ENCODE data around the gene CCDC71L. TPM values are rescaled to one million over a fixed set of nuclear protein-coding genes. Genes with fewer than 3 reads are reported as not detected.

CCDC71L gene
- total and polyA plus RNA-seq, 2 donors (not counting 1 experiment from before 2014, with no cell fraction given): 20.3 to 39.1 TPM

DNA sequence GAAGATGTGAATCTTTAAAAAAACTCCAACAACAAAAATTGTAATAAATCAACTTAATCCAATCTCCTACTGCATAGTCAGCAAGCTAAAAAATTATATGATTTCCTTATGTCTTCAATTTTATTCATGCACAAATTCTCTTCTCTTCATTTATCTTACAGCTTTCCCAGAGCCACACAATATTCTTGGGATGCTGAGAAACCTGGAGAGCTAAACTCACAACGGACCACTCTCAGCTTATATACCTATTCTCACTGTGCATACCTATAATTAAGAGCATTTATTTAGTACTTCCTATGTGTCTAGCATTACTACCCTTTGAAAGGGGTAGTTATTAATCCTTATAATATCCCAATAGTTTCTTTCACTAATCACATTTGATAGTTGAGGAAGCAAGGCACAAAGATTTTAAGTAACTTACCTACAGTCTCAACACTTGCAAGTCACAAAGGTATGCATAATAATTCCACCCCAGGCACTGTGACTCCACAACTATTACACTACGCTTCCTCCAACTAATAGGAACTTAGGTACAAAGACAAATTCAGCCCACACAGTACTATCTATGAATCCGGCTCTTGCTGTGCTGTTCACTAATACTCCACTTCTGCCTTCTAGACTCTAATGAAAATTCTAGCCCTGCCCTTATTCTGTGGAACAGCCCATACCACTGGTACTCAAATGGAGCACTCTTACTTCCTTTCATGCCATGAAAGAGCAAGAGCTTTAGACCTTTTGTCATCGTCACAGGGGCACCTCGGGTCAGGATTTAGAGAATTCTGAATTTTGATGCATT is 5.1 kb downstream of the CCDC71L start:
- no peaks in the 10 kb centered on the region for H3K27me3 ChIP-seq (ENCODE audit: control insufficient read depth, insufficient read depth, low read length)
- H3K4me2 ChIP-seq (ENCODE audit: extremely low read depth, insufficient read depth, low read length): no peak overlapping the region
- H3K4me3 ChIP-seq (replicated peaks in 1 of 4; ENCODE audit: control extremely low read depth in 1 of 4, insufficient read depth in 1 of 4, low read depth in 3 of 4, low read length in 4 of 4): no peak overlapping the region
- H4K20me1 ChIP-seq (ENCODE audit: control insufficient read depth, extremely low read depth, insufficient read depth, low read length): no peaks in the 10 kb centered on the region
- no peak for TF ChIP-seq EZH2 (IDR thresholded peaks at IDR 0.05; ENCODE audit: low read length, missing control alignments)
- TF ChIP-seq, protein P1, sequence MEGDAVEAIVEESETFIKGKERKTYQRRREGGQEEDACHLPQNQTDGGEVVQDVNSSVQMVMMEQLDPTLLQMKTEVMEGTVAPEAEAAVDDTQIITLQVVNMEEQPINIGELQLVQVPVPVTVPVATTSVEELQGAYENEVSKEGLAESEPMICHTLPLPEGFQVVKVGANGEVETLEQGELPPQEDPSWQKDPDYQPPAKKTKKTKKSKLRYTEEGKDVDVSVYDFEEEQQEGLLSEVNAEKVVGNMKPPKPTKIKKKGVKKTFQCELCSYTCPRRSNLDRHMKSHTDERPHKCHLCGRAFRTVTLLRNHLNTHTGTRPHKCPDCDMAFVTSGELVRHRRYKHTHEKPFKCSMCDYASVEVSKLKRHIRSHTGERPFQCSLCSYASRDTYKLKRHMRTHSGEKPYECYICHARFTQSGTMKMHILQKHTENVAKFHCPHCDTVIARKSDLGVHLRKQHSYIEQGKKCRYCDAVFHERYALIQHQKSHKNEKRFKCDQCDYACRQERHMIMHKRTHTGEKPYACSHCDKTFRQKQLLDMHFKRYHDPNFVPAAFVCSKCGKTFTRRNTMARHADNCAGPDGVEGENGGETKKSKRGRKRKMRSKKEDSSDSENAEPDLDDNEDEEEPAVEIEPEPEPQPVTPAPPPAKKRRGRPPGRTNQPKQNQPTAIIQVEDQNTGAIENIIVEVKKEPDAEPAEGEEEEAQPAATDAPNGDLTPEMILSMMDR (conservative IDR thresholded peaks at IDR 0.05 in 1 of 2, IDR thresholded peaks at IDR 0.05 in 1 of 2; ENCODE audit: low read depth in 1 of 2, low read length in 2 of 2): no peak
- DNase-seq (ENCODE audit: low read depth in 2 of 2): no peak
- H3K4me1 ChIP-seq (ENCODE audit: control insufficient read depth, extremely low read depth, insufficient read depth, low read length): peaks cover 2% of the 10 kb centered on the region
- H3K9ac ChIP-seq (ENCODE audit: insufficient read depth, low read length): no peak overlapping the region
- H3K79me2 ChIP-seq (ENCODE audit: control insufficient read depth, insufficient read depth, low read length): peaks cover 13% of the 10 kb centered on the region
- H3K36me3 ChIP-seq (ENCODE audit: control insufficient read depth, insufficient read depth, low read length): no peaks in the 10 kb centered on the region
- no peak overlapping the region for H3K27ac ChIP-seq (ENCODE audit: insufficient read depth, low read length)
- H3K9me3 ChIP-seq (ENCODE audit: control insufficient read depth, insufficient read depth, low read depth, low read length): no peaks in the 10 kb centered on the region
- H2AFZ ChIP-seq (ENCODE audit: low read length): no peak overlapping the region

DNA sequence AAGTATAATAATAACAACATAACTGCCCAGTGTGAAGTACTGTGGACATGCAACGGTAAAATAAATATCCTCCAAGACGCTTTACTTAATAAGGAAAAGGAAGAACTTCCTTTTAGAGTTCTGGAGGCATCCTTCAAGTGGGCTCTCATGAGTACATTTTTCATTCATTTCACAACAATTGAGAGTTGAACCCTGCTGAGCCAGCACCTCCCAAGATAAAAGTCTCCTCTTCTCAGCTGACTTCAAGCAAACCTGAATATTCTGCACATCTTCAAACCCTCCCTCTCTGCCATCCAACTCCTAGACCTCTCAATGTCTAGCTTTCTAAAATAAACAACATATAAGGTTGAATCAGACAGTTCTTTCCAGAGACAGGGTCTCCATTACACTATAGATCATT is 7.5 kb downstream of the CCDC71L start:
- Histone ChIP-seq H2AFZ (ENCODE audit: low read length) (no peak overlapping the region), H3K4me1 (ENCODE audit: control insufficient read depth, extremely low read depth, insufficient read depth, low read length) (peaks cover 2% of the 10 kb centered on the region), H3K36me3 (ENCODE audit: control insufficient read depth, insufficient read depth, low read length) (no peaks in the 10 kb centered on the region), H3K9ac (ENCODE audit: insufficient read depth, low read length) (no peak overlapping the region), H3K4me2 (ENCODE audit: extremely low read depth, insufficient read depth, low read length) (no peak overlapping the region), H4K20me1 (ENCODE audit: control insufficient read depth, extremely low read depth, insufficient read depth, low read length) (no peaks in the 10 kb centered on the region), H3K79me2 (ENCODE audit: control insufficient read depth, insufficient read depth, low read length) (peaks cover 3% of the 10 kb centered on the region), H3K9me3 (ENCODE audit: control insufficient read depth, insufficient read depth, low read depth, low read length) (no peaks in the 10 kb centered on the region), H3K27ac (ENCODE audit: insufficient read depth, low read length) (no peak overlapping the region), H3K4me3 (replicated peaks in 1 of 4; ENCODE audit: control extremely low read depth in 1 of 4, insufficient read depth in 1 of 4, low read depth in 3 of 4, low read length in 4 of 4) (no peak overlapping the region), H3K27me3 (ENCODE audit: control insufficient read depth, insufficient read depth, low read length) (no peaks in the 10 kb centered on the region)
- DNase-seq (ENCODE audit: low read depth in 2 of 2): no peak
- TF ChIP-seq EZH2 (IDR thresholded peaks at IDR 0.05; ENCODE audit: low read length, missing control alignments): no peak
- TF ChIP-seq, protein P1 (conservative IDR thresholded peaks at IDR 0.05 in 1 of 2, IDR thresholded peaks at IDR 0.05 in 1 of 2; ENCODE audit: low read depth in 1 of 2, low read length in 2 of 2): no peak

DNA sequence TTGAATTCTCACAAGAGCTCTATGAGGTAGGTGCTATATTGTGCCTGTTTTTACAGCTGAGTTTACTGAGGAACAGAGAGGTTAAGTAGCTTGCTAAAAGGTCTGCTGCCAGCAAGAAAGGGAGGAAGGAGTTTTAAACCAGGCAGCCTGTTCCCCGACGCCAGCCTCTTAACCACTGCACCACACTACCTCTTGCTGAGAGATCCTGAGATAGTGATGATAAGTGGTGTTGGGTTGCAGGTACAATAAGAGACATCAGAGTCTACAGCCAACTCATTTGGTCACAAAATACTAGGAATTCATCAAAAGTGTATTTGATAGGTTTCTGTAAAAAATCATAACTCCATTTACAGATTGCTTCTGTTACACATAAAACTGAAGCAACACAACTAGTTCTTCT is 8.0 kb downstream of the CCDC71L start:
- Histone ChIP-seq H3K9me3 (ENCODE audit: control insufficient read depth, insufficient read depth, low read depth, low read length) (no peaks in the 10 kb centered on the region), H3K9ac (ENCODE audit: insufficient read depth, low read length) (no peak overlapping the region), H2AFZ (ENCODE audit: low read length) (no peak overlapping the region), H3K27me3 (ENCODE audit: control insufficient read depth, insufficient read depth, low read length) (no peaks in the 10 kb centered on the region), H3K79me2 (ENCODE audit: control insufficient read depth, insufficient read depth, low read length) (no peaks in the 10 kb centered on the region), H3K27ac (ENCODE audit: insufficient read depth, low read length) (no peak overlapping the region), H3K4me2 (ENCODE audit: extremely low read depth, insufficient read depth, low read length) (no peak overlapping the region), H3K4me1 (ENCODE audit: control insufficient read depth, extremely low read depth, insufficient read depth, low read length) (peaks cover 2% of the 10 kb centered on the region), H3K36me3 (ENCODE audit: control insufficient read depth, insufficient read depth, low read length) (no peaks in the 10 kb centered on the region), H3K4me3 (replicated peaks in 1 of 4; ENCODE audit: control extremely low read depth in 1 of 4, insufficient read depth in 1 of 4, low read depth in 3 of 4, low read length in 4 of 4) (no peak overlapping the region), H4K20me1 (ENCODE audit: control insufficient read depth, extremely low read depth, insufficient read depth, low read length) (no peaks in the 10 kb centered on the region)
- TF ChIP-seq, protein P1 (conservative IDR thresholded peaks at IDR 0.05 in 1 of 2, IDR thresholded peaks at IDR 0.05 in 1 of 2; ENCODE audit: low read depth in 1 of 2, low read length in 2 of 2): no peak
- no peak for TF ChIP-seq EZH2 (IDR thresholded peaks at IDR 0.05; ENCODE audit: low read length, missing control alignments)
- no peak for DNase-seq (ENCODE audit: low read depth in 2 of 2)
